GM21515 (cell line): ENCODE results near the gene ANKRD40CL.
"Not testable (repeated sequence)": the region's sequence is repeated elsewhere in the genome, so short reads cannot be mapped to it uniquely, and the experiment has no call there.

Experiments
- ATAC-seq: cut with Tn5 transposase; IDR thresholded peaks from one replicate; pipeline ENCODE4 v1.9.1; 2021; ENCODE audit not compliant: unreplicated experiment

ANKRD40CL gene

GRCh38 chr17:50763716-50764475 lies 3.4 kb downstream of the ANKRD40CL start:
- no peak for ATAC-seq

GRCh38 chr17:50762177-50762576 lies 5.1 kb downstream of the ANKRD40CL start:
- ATAC-seq, result no peak

- ATAC-seq, result no peak
Measured at GRCh38 chr17:50758989-50759544, 8.3 kb downstream of the ANKRD40CL start.

GRCh38 chr17:50758524-50758923 lies 8.8 kb downstream of the ANKRD40CL start:
- ATAC-seq, result no peak

- ATAC-seq, result no peak
Measured at GRCh38 chr17:50754521-50754920, 12.8 kb downstream of the ANKRD40CL start.

GRCh38 chr17:50749245-50749644 lies 18.1 kb downstream of the ANKRD40CL start:
- ATAC-seq, result no peak

GRCh38 chr17:50745631-50746030 lies 21.7 kb downstream of the ANKRD40CL start:
- no peak for ATAC-seq

GRCh38 chr17:50739098-50739497 lies 28.2 kb downstream of the ANKRD40CL start:
- no peak for ATAC-seq

- no peak for ATAC-seq
Measured at GRCh38 chr17:50737118-50737698, 30.1 kb downstream of the ANKRD40CL start.

GRCh38 chr17:50735287-50735686 lies 32.0 kb downstream of the ANKRD40CL start:
- ATAC-seq, result no peak

- no peak for ATAC-seq
Measured at GRCh38 chr17:50731575-50732460, 35.5 kb downstream of the ANKRD40CL start.

GRCh38 chr17:50728881-50729765 lies 38.2 kb downstream of the ANKRD40CL start:
- ATAC-seq, result no peak

- no peak for ATAC-seq
Measured at GRCh38 chr17:50728112-50728429, 39.2 kb downstream of the ANKRD40CL start.

GRCh38 chr17:50725769-50726655 lies 41.3 kb downstream of the ANKRD40CL start:
- no peak for ATAC-seq

- not testable (repeated sequence) for ATAC-seq
Measured at GRCh38 chr17:50724622-50725021, 42.7 kb downstream of the ANKRD40CL start.

- ATAC-seq, result no peak
Measured at GRCh38 chr17:50722746-50723145, 44.6 kb downstream of the ANKRD40CL start.

- ATAC-seq, result no peak
Measured at GRCh38 chr17:50721194-50722010, 45.9 kb downstream of the ANKRD40CL start.

GRCh38 chr17:50719924-50720794 lies 47.2 kb downstream of the ANKRD40CL start:
- no peak for ATAC-seq
